22Rv1 (cell line): ENCODE measurements around the gene EFNA4.

Source experiments
- ZFX ChIP-seq: fragments of 450-650 bp; IDR thresholded peaks from 2 replicates; pipeline ENCODE4 v1.6.1; 2017; ENCODE audit warnings: antibody characterized with exemption, borderline replicate concordance
- TF ChIP-seq, protein P1 (sequence below): fragments of 450-650 bp; IDR thresholded peaks from 2 replicates; pipeline ENCODE4 v1.5.1; 2017; ENCODE audit warnings: mild to moderate bottlenecking

DNA sequence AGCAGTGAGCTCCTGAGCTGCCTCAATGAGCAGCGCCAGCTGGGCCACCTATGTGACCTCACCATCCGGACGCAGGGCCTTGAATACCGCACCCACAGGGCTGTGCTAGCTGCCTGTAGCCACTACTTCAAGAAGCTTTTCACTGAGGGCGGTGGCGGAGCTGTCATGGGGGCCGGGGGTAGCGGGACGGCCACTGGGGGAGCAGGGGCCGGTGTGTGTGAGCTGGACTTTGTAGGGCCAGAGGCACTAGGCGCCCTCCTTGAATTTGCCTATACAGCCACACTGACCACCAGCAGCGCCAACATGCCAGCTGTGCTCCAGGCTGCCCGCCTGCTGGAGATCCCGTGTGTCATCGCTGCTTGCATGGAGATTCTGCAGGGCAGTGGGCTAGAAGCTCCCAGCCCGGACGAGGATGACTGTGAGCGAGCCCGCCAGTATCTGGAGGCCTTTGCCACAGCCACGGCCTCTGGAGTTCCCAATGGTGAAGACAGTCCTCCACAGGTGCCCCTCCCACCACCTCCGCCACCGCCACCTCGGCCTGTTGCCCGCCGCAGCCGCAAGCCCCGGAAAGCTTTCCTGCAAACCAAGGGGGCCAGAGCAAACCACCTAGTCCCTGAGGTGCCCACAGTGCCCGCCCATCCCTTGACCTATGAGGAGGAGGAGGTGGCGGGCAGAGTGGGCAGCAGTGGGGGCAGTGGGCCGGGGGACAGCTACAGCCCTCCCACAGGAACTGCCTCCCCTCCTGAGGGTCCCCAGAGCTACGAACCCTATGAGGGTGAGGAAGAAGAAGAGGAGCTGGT is 48.6 kb upstream of the EFNA4 start:
- TF ChIP-seq, protein P1, sequence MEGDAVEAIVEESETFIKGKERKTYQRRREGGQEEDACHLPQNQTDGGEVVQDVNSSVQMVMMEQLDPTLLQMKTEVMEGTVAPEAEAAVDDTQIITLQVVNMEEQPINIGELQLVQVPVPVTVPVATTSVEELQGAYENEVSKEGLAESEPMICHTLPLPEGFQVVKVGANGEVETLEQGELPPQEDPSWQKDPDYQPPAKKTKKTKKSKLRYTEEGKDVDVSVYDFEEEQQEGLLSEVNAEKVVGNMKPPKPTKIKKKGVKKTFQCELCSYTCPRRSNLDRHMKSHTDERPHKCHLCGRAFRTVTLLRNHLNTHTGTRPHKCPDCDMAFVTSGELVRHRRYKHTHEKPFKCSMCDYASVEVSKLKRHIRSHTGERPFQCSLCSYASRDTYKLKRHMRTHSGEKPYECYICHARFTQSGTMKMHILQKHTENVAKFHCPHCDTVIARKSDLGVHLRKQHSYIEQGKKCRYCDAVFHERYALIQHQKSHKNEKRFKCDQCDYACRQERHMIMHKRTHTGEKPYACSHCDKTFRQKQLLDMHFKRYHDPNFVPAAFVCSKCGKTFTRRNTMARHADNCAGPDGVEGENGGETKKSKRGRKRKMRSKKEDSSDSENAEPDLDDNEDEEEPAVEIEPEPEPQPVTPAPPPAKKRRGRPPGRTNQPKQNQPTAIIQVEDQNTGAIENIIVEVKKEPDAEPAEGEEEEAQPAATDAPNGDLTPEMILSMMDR, result no peak
- TF ChIP-seq ZFX, result no peak
